HEK293T (cell line): ENCODE data around the gene SNTA1.

ENCODE experiments used
- BHLHE40 ChIP-seq: fragments of 450-650 bp; IDR thresholded peaks from 2 replicates; pipeline ENCODE4 v1.6.1; 2016; ENCODE audit warnings: mild to moderate bottlenecking, moderate library complexity, borderline replicate concordance
- ELF4 ChIP-seq: fragments of 450-650 bp; IDR thresholded peaks from 2 replicates; pipeline ENCODE4 v1.6.1; 2017; ENCODE audit warnings: antibody characterized with exemption
- FOXA1 ChIP-seq: fragments of 450-650 bp; IDR thresholded peaks from 2 replicates; pipeline ENCODE4 v1.6.1; 2016; ENCODE audit warnings: mild to moderate bottlenecking
- FOXM1 ChIP-seq: fragments of 450-650 bp; IDR thresholded peaks from 2 replicates; pipeline ENCODE4 v1.6.1; 2017; ENCODE audit warnings: mild to moderate bottlenecking, borderline replicate concordance
- NFRKB ChIP-seq: fragments of 450-650 bp; IDR thresholded peaks from 2 replicates; pipeline ENCODE4 v1.6.1; 2016; ENCODE audit warnings: mild to moderate bottlenecking, moderate library complexity
- PKNOX1 ChIP-seq: fragments of 450-650 bp; IDR thresholded peaks from 2 replicates; pipeline ENCODE4 v1.6.1; 2016
- SP1 ChIP-seq: fragments of 450-650 bp; IDR thresholded peaks from 2 replicates; pipeline ENCODE4 v1.6.1; 2017
- SUZ12 ChIP-seq: fragments of 450-650 bp; IDR thresholded peaks from 2 replicates; pipeline ENCODE4 v1.6.1; 2016; ENCODE audit warnings: mild to moderate bottlenecking
- TARDBP ChIP-seq: fragments of 450-650 bp; IDR thresholded peaks from 2 replicates; pipeline ENCODE4 v1.6.1; 2016
- ZNF384 ChIP-seq: fragments of 450-650 bp; IDR thresholded peaks from 2 replicates; pipeline ENCODE4 v1.6.1; 2016

GRCh38 chr20:33472868-33473435 lies 29.4 kb upstream of the SNTA1 start:
- TF ChIP-seq ELF4 (no peak), FOXM1 (no peak), ZNF384 (no peak), BHLHE40 (no peak), SUZ12 (no peak), NFRKB (no peak), PKNOX1 (no peak), FOXA1 (no peak), SP1 (no peak), TARDBP (no peak)
